Dermis blood vessel endothelial cell (primary cell): Measurements from ENCODE around the gene LYZL1. TPM values are rescaled to one million over a fixed set of nuclear protein-coding genes. Genes with fewer than 3 reads are reported as not detected.
"Not testable (repeated sequence)": the region's sequence is repeated elsewhere in the genome, so short reads cannot be mapped to it uniquely, and the experiment has no call there.

Experiments used
- DNase-seq: peaks from one replicate; pipeline ENCODE4 v3.0.0; 2010
- total RNA-seq: library from RNA; depleted of rRNA; stranded (reverse); fragments of >200 nt; gene quantifications from 2 replicates; pipeline ENCODE4 v1.2.3, GENCODE V29; 2014

LYZL1 gene
- total RNA-seq, 1 donor from 2014 or later: not detected

GRCh38 chr10:29265210-29265768 is 23.6 kb upstream of the LYZL1 start:
- DNase-seq: no peak

- no peak for DNase-seq
Measured at GRCh38 chr10:29266641-29267040, 22.2 kb upstream of the LYZL1 start.

- DNase-seq: no peak
Measured at GRCh38 chr10:29268011-29268410, 20.9 kb upstream of the LYZL1 start.

GRCh38 chr10:29269486-29269885 is 19.4 kb upstream of the LYZL1 start:
- DNase-seq: no peak

GRCh38 chr10:29270883-29271282 is 18.0 kb upstream of the LYZL1 start:
- no peak for DNase-seq

GRCh38 chr10:29271877-29272276 is 17.0 kb upstream of the LYZL1 start:
- no peak for DNase-seq

- DNase-seq: no peak
Measured at GRCh38 chr10:29273478-29273877, 15.4 kb upstream of the LYZL1 start.

- no peak for DNase-seq
Measured at GRCh38 chr10:29276251-29276850, 12.5 kb upstream of the LYZL1 start.

- DNase-seq: no peak
Measured at GRCh38 chr10:29277296-29277695, 11.6 kb upstream of the LYZL1 start.

GRCh38 chr10:29279779-29280487 is 8.9 kb upstream of the LYZL1 start:
- no peak for DNase-seq

- no peak for DNase-seq
Measured at GRCh38 chr10:29280488-29280840, 8.4 kb upstream of the LYZL1 start.

GRCh38 chr10:29285624-29286051 is 3.2 kb upstream of the LYZL1 start:
- no peak for DNase-seq

GRCh38 chr10:29287635-29288034 is 1.2 kb upstream of the LYZL1 start:
- DNase-seq: no peak

- not testable (repeated sequence) for DNase-seq
Measured at GRCh38 chr10:29291561-29291960, 2.7 kb downstream of the LYZL1 start.

GRCh38 chr10:29292406-29292805 is 3.5 kb downstream of the LYZL1 start:
- not testable (repeated sequence) for DNase-seq

GRCh38 chr10:29295813-29296212 is 6.9 kb downstream of the LYZL1 start:
- peak; percentile 3 for DNase-seq

- no peak for DNase-seq
Measured at GRCh38 chr10:29297678-29298077, 8.8 kb downstream of the LYZL1 start.

- no peak for DNase-seq
Measured at GRCh38 chr10:29301359-29301910, 12.6 kb downstream of the LYZL1 start.

- DNase-seq: no peak
Measured at GRCh38 chr10:29302499-29302898, 13.6 kb downstream of the LYZL1 start.

- peak; percentile 81 for DNase-seq
Measured at GRCh38 chr10:29304264-29304994, 15.6 kb downstream of the LYZL1 start.

GRCh38 chr10:29304995-29305335 is 16.1 kb downstream of the LYZL1 start:
- no peak for DNase-seq

- no peak for DNase-seq
Measured at GRCh38 chr10:29306688-29307087, 17.8 kb downstream of the LYZL1 start.

- DNase-seq: not testable (repeated sequence)
Measured at GRCh38 chr10:29308142-29308541, 19.3 kb downstream of the LYZL1 start.
